Peyer's patch (tissue), 4 donors: ENCODE results near the gene CDC123.

Experiments
- CTCF ChIP-seq, 6 experiments: fragments of 450-650 bp in 4 of 6; fragments of 200-600 bp in 2 of 6; sonication (generic) in 1 of 6; IDR thresholded peaks; one replicate each; pipeline ENCODE4 v1.5.1; 2017 to 2019; ENCODE audit warnings: antibody characterized with exemption in 6 of 6, mild to moderate bottlenecking in 3 of 6, moderate library complexity in 1 of 6
- POLR2A ChIP-seq, 2 donors: fragments of 450-650 bp; IDR thresholded peaks; one replicate each; pipeline ENCODE4 v1.5.1; 2017; ENCODE audit warnings: antibody characterized with exemption in 2 of 2, mild to moderate bottlenecking in 2 of 2, moderate library complexity in 2 of 2

- no peak for TF ChIP-seq CTCF (IDR thresholded peaks at IDR 0.05)
- TF ChIP-seq POLR2A (IDR thresholded peaks at IDR 0.05): no peak
These were observed 91.8 kb downstream of the CDC123 start for GRCh38 chr10:12287772-12288171.
